K562 (cell line): ENCODE results near the gene HNRNPA2B1. TPM values are rescaled to one million over a fixed set of nuclear protein-coding genes. Genes with fewer than 3 reads are reported as not detected.

Experiments used
- ARID3A ChIP-seq: IDR thresholded peaks from 2 replicates; pipeline ENCODE4 v1.6.1; 2012; ENCODE audit warnings: low read depth, low read length, improper control_type of control experiment, borderline replicate concordance
- BCLAF1 ChIP-seq, 2 experiments: fragments of 450-650 bp in 1 of 2; IDR thresholded peaks; 2 replicates each; pipeline ENCODE4 v1.6.1; 2011 to 2017; ENCODE audit warnings: low read depth in 2 of 2, antibody characterized with exemption in 1 of 2, borderline replicate concordance in 1 of 2, low read length in 1 of 2, mild to moderate bottlenecking in 1 of 2, mixed read lengths in 1 of 2; ENCODE audit not compliant: control insufficient read depth in 1 of 2
- DDX20 ChIP-seq: fragments of 450-650 bp; IDR thresholded peaks from 2 replicates; pipeline ENCODE4 v1.6.1; 2016; ENCODE audit warnings: missing genetic modification characterization, low read depth, mild to moderate bottlenecking, missing compliant biosample characterization, moderate library complexity
- ILF3 ChIP-seq: fragments of 450-650 bp; IDR thresholded peaks from 2 replicates; pipeline ENCODE4 v1.6.1; 2018; ENCODE audit warnings: antibody characterized with exemption, mild to moderate bottlenecking, moderate library complexity, borderline replicate concordance
- MIER1 ChIP-seq: fragments of 450-650 bp; IDR thresholded peaks from 2 replicates; pipeline ENCODE4 v1.6.1; 2016; ENCODE audit warnings: antibody characterized with exemption, mild to moderate bottlenecking, low read depth
- POLR2A ChIP-seq: fragments of 450-650 bp; conservative IDR thresholded peaks from 2 replicates; pipeline ENCODE4 v1.6.1; 2016
- POLR2AphosphoS2 ChIP-seq: IDR thresholded peaks from 2 replicates; pipeline ENCODE4 v1.6.1; 2012; ENCODE audit warnings: low read length, improper control_type of control experiment
- REST ChIP-seq, 2 experiments: fragments of 450-650 bp; formaldehyde crosslinking in 1 of 2; IDR thresholded peaks; 2 replicates each; pipeline versions ENCODE4 v1.4.0 to v1.6.1; 2014 to 2020; ENCODE audit warnings: mild to moderate bottlenecking in 2 of 2, borderline replicate concordance in 1 of 2, low read depth in 1 of 2
- SP2 ChIP-seq: IDR thresholded peaks from 2 replicates; pipeline ENCODE4 v1.6.1; 2011; ENCODE audit warnings: mild to moderate bottlenecking, low read depth, low read length, moderate library complexity; ENCODE audit not compliant: poor library complexity, severe bottlenecking; ENCODE audit errors: extremely low read depth
- ZC3H11A ChIP-seq: IDR thresholded peaks from 2 replicates; pipeline ENCODE4 v1.6.1; 2012; ENCODE audit warnings: low read depth, low read length, improper control_type of control experiment
- ZFPM2 ChIP-seq: fragments of 250-450 bp; sonication (Bioruptor Pico); IDR thresholded peaks from 2 replicates; pipeline ENCODE4 v1.5.1; 2022; ENCODE audit warnings: mild to moderate bottlenecking
- polyA plus RNA-seq, 8 experiments: library from polyadenylated mRNA; depleted of rRNA in 4 of 8; stranded (reverse) in 5 of 8; unstranded in 3 of 8; fragments of >200 nt; fragmentation: Nextera tagmentation in 2 of 8; fragmentation: Illumina TruSeq in 1 of 8; extraction: Ambion mirVana in 2 of 8; extraction: Trizol in 1 of 8; gene quantifications; 2 replicates each; pipeline versions ENCODE4 v1.2.1 to v1.2.3, GENCODE V29; 2011 to 2014; ENCODE audit warnings: inconsistent platforms in 1 of 8, missing spikeins in 1 of 8
- total RNA-seq, 7 experiments: library from RNA; depleted of rRNA in 6 of 7; stranded (reverse); fragments of >200 nt in 6 of 7; fragmentation: Illumina TruSeq in 2 of 7; extraction: Trizol in 2 of 7; gene quantifications; 2 replicates each; pipeline versions ENCODE4 v1.2.1 to v1.2.3, GENCODE V29; 2011 to 2021; ENCODE audit warnings: low replicate concordance in 1 of 7
- TF ChIP-seq, protein P1 (sequence below): fragments of 250-450 bp; sonication (Bioruptor Pico); IDR thresholded peaks from 2 replicates; pipeline ENCODE4 v1.6.1; 2021; ENCODE audit warnings: mild to moderate bottlenecking

HNRNPA2B1 gene
- total and polyA plus RNA-seq, 9 of the 15 experiments (the other 6 are each of a cell fraction or from before 2014, with no cell fraction given): 630 to 1,989 (median 865) TPM

- TF ChIP-seq BCLAF1 (IDR thresholded peaks at IDR 0.05; ENCODE audit: borderline replicate concordance in 1 of 2, control insufficient read depth in 1 of 2, low read depth in 2 of 2, low read length in 1 of 2): peak in 1 of 2 experiments; percentile 32; a peak in 1 of 4 replicates
- TF ChIP-seq, protein P1, sequence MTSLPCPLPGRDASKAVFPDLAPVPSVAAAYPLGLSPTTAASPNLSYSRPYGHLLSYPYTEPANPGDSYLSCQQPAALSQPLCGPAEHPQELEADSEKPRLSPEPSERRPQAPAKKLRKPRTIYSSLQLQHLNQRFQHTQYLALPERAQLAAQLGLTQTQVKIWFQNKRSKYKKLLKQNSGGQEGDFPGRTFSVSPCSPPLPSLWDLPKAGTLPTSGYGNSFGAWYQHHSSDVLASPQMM (CRISPR knock-in tag): 0 out of 2 replicates have a peak, but pooled peaks have one; percentile 34
- no peak for TF ChIP-seq ARID3A
- no peak for TF ChIP-seq MIER1
- no peak for TF ChIP-seq DDX20
- TF ChIP-seq SP2: no peak
- TF ChIP-seq POLR2A: peak; percentile 75
- no peak for TF ChIP-seq REST (IDR thresholded peaks at IDR 0.05; ENCODE audit: borderline replicate concordance)
- no peak for TF ChIP-seq REST (CRISPR knock-in tag; IDR thresholded peaks at IDR 0.05; ENCODE audit: low read depth)
- TF ChIP-seq ZFPM2 (CRISPR knock-in tag): no peak
- peak; percentile 88 for TF ChIP-seq POLR2AphosphoS2
- TF ChIP-seq ZC3H11A: no peak
- TF ChIP-seq ILF3: peak; percentile 83
Observed at GRCh38 chr7:26212921-26213718, 12.6 kb upstream of the HNRNPA2B1 start (continued).
